Stimulated activated CD8-positive, alpha-beta memory T cell treated with anti-CD3 and anti-CD28 coated beads, Interleukin-12 subunit alpha, Interleukin-12 subunit beta, amount 100 ng/mL, for 24 hours (primary cell): ENCODE measurements around the gene SOCS3.

Experiments used
- DNase-seq: peaks from one replicate; pipeline ENCODE4 v3.0.0-alpha.2; 2020; ENCODE audit errors: extremely low read depth

The SOCS3 gene

GRCh38 chr17:78307887-78308638 lies 51.8 kb downstream of the SOCS3 start:
- no peak for DNase-seq

GRCh38 chr17:78306913-78307312 lies 53.0 kb downstream of the SOCS3 start:
- DNase-seq: no peak
